ENCODE data around the gene DGCR8.

Gene DGCR8

DNA sequence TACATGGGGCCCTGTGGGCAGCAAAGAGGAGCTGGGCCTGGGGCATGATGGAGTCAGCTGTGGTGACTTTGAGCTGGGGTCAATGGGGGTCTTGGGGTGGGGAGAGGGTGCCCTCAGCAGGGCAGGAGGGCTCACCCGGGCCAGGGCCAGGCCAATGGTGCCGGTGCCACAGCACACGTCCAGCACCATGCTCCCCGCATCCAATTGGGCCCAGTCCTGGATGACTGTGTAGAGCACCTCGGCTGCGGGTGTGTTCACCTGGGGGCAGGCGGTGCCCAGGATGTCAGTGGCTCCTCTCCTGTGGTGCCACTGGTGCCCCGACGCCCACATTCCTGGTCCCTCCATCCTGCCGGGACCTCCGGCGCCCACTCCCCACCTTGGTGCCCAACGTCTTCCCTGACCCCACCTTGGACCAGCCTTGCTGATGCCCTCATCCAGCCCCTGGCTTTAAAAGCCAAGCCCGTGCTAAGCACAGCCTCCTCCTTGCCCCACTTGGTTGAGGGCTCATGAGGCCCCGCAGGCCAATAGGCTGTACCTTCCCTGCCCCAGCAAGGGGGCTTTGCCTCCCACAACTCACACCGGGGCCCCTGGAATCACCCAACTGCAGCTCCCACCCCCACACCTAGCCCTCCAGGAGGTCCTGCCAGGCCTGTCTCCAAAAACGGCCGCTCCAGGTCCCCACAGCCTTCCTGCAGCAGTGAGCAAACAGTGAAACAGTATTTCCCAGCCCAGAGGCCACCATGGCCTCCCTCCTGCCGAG is 33.7 kb downstream of the DGCR8 start:
- H2AFZ ChIP-seq (ENCODE audit: low read depth, low read length, severe bottlenecking), result no peak overlapping the region
- peaks cover 15% of the 10 kb centered on the region for H3F3A ChIP-seq (ENCODE audit: insufficient read depth)
- H3K4me2 ChIP-seq (ENCODE audit: low read depth, low read length, poor library complexity, severe bottlenecking), result no peak overlapping the region
- no peaks in the 10 kb centered on the region for H3K27me3 ChIP-seq (ENCODE audit: low read length)
- H3K36me3 ChIP-seq (ENCODE audit: low read length), result no peaks in the 10 kb centered on the region
- H3K9me3 ChIP-seq (ENCODE audit: insufficient read depth, low read length), result no peaks in the 10 kb centered on the region
- no peaks in the 10 kb centered on the region for H3K9me2 ChIP-seq (replicated peaks; ENCODE audit: insufficient read depth, low read length)
- no peak overlapping the region for H3K4me3 ChIP-seq (ENCODE audit: insufficient read depth, low read length, poor library complexity, severe bottlenecking)
- peaks cover 23% of the 10 kb centered on the region for H3K79me2 ChIP-seq (ENCODE audit: insufficient read depth, low read length)
- TF ChIP-seq EZH2phosphoT487 (conservative IDR thresholded peaks at IDR 0.05; ENCODE audit: low read length) (no peak), CTCF (IDR thresholded peaks at IDR 0.05; ENCODE audit: insufficient read depth, low read length, poor library complexity, severe bottlenecking) (no peak)
- no peak overlapping the region for H3K9ac ChIP-seq (ENCODE audit: low read length)
- no peaks in the 10 kb centered on the region for H4K20me1 ChIP-seq (ENCODE audit: low read depth, low read length)
- no peak overlapping the region for H3K27ac ChIP-seq (ENCODE audit: low read depth, low read length)

- Histone ChIP-seq H3K4me3 (ENCODE audit: insufficient read depth, low read length, poor library complexity, severe bottlenecking) (no peak overlapping the region), H3K9me3 (ENCODE audit: insufficient read depth, low read length) (no peaks in the 10 kb centered on the region), H3K4me2 (ENCODE audit: low read depth, low read length, poor library complexity, severe bottlenecking) (no peak overlapping the region)
Measured at GRCh38 chr22:20114506-20115475, 34.8 kb downstream of the DGCR8 start.

More at GRCh38 chr22:20114506-20115475, 34.8 kb downstream of the DGCR8 start:
- H3K9ac ChIP-seq (ENCODE audit: low read length), result no peak overlapping the region
- H3F3A ChIP-seq (ENCODE audit: insufficient read depth), result peaks cover 15% of the 10 kb centered on the region
- no peak overlapping the region for H2AFZ ChIP-seq (ENCODE audit: low read depth, low read length, severe bottlenecking)
- H3K36me3 ChIP-seq (ENCODE audit: low read length), result peaks cover 1% of the 10 kb centered on the region; the same call in 1 of the 2 replicates
- H3K27me3 ChIP-seq (ENCODE audit: low read length), result no peaks in the 10 kb centered on the region
- H3K9me2 ChIP-seq (replicated peaks; ENCODE audit: insufficient read depth, low read length), result no peaks in the 10 kb centered on the region
- TF ChIP-seq EZH2phosphoT487 (conservative IDR thresholded peaks at IDR 0.05; ENCODE audit: low read length), result no peak
- TF ChIP-seq CTCF (IDR thresholded peaks at IDR 0.05; ENCODE audit: insufficient read depth, low read length, poor library complexity, severe bottlenecking), result no peak
- peaks cover 33% of the 10 kb centered on the region for H3K79me2 ChIP-seq (ENCODE audit: insufficient read depth, low read length)
- H4K20me1 ChIP-seq (ENCODE audit: low read depth, low read length), result no peaks in the 10 kb centered on the region
- no peak overlapping the region for H3K27ac ChIP-seq (ENCODE audit: low read depth, low read length)

Measured in SU-DHL-6 (cell line).